Central memory CD8-positive, alpha-beta T cell (primary cell): ENCODE measurements around the gene STK32B.
"Not testable (repeated sequence)": the region's sequence is repeated elsewhere in the genome, so short reads cannot be mapped to it uniquely, and the experiment has no call there.

Experiments
- ATAC-seq: fragments of 150-1000 bp; cut with Tn5 transposase; replicated peaks from 2 replicates; pipeline ENCODE4 v1.10.0; 2022; ENCODE audit warnings: mild to moderate bottlenecking, moderate FRiP score, moderate number of reproducible peaks; ENCODE audit not compliant: poor library complexity, severe bottlenecking; ENCODE audit errors: extremely low read depth
- DNase-seq, 2 donors: peaks; one replicate each; pipeline ENCODE4 v3.0.0; 2021; ENCODE audit warnings: low spot score in 2 of 2
- H3K27ac Mint-ChIP-seq: one replicate; pipeline ENCODE4 v1.8.0; 2022; ENCODE audit warnings: low read depth, mild to moderate bottlenecking, moderate library complexity, mixed read lengths
- H3K27me3 Mint-ChIP-seq: one replicate; pipeline ENCODE4 v1.8.0; 2022; ENCODE audit warnings: mixed read lengths
- H3K36me3 Mint-ChIP-seq: one replicate; pipeline ENCODE4 v1.8.0; 2022; ENCODE audit warnings: mild to moderate bottlenecking, moderate library complexity, mixed read lengths; ENCODE audit not compliant: insufficient read depth
- H3K4me1 Mint-ChIP-seq: one replicate; pipeline ENCODE4 v1.8.0; 2022; ENCODE audit warnings: mixed read lengths
- H3K4me3 Mint-ChIP-seq: one replicate; pipeline ENCODE4 v1.8.0; 2022; ENCODE audit warnings: mild to moderate bottlenecking, moderate library complexity, mixed read lengths
- H3K9me3 Mint-ChIP-seq: one replicate; pipeline ENCODE4 v1.8.0; 2022; ENCODE audit warnings: mixed read lengths

Gene STK32B

DNA sequence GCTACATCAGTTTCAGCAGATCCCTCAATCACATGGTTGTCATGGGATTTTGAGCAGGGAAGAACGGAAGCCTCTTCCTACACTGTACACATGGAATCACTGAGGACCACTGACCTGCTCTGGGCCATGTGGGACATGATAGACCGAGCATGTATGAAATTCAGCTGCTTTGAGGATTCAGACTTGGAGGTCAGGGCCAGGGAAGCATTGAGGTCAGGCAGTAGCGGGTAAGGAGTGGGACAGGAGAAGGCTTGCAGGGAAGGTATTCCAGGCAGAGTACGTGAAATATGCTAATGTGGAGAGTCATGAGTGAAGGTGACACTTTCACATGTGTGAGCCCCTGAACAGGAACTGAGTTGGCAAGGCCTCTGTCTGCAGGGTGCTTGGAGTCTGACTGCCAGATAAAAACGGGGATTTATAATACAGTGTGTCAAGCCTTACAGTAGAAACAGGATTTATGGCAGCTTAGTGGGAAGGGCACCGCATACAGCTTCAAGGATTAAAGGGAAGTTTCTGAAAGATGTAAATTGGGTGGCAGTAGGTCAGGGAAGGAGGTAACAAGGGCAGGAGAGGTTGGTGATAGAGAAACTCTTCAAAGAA lies 111.7 kb downstream of the STK32B start:
- H3K27ac Mint-ChIP-seq: no peak overlapping the region
- no peak for ATAC-seq
- peaks cover 2% of the 10 kb centered on the region for H3K36me3 Mint-ChIP-seq
- no peak overlapping the region for H3K4me3 Mint-ChIP-seq
- DNase-seq: no peak
- H3K27me3 Mint-ChIP-seq: peaks cover 43% of the 10 kb centered on the region
- H3K9me3 Mint-ChIP-seq: no peaks in the 10 kb centered on the region
- no peaks in the 10 kb centered on the region for H3K4me1 Mint-ChIP-seq

DNA sequence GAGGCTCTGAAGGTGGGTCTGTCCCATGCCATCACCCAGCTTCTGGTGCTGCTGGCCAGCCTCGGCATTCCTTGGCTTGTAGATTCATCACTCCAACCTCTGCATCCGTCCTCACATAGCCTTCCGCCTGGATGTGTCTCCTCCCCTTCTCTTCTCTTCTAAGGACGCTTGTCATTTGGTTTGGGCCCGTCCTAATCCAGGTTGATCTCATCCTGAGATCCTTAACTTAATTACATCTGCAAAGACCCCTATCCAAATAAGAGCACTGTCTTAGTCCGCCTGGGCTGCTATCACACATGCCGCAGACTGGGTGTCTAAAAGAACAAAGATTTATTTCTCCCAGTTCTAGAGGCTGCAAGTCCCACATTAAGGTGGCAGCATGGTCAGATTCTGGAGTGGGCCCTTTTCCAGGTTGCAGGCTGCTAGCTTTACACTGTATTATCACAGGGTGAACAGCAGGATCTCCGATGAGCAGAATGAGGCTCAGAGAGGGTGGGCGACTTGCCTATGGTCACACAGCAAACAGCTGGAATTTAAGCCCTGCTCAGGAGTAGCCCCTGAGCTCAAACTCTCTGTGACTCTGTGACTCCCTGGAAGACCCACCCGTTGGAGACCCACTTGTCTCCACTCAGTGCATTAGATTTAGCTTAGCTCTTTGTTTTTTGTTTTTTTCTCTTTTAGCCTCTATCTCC lies 113.1 kb downstream of the STK32B start:
- H3K36me3 Mint-ChIP-seq: peaks cover 3% of the 10 kb centered on the region
- peaks cover 32% of the 10 kb centered on the region for H3K27me3 Mint-ChIP-seq

GRCh38 chr4:5165420-5166369 lies 114.4 kb downstream of the STK32B start:
- Mint-ChIP-seq H3K4me1 (no peaks in the 10 kb centered on the region), H3K27me3 (peaks cover 23% of the 10 kb centered on the region), H3K9me3 (no peaks in the 10 kb centered on the region), H3K36me3 (peaks cover 3% of the 10 kb centered on the region), H3K27ac (no peak overlapping the region), H3K4me3 (no peak overlapping the region)
- DNase-seq: no peak
- no peak for ATAC-seq

More for the DNA sequence above, 113.1 kb downstream of the STK32B start:
- Mint-ChIP-seq H3K9me3 (no peaks in the 10 kb centered on the region), H3K4me1 (no peaks in the 10 kb centered on the region), H3K27ac (no peak overlapping the region), H3K4me3 (no peak overlapping the region)
- ATAC-seq: no peak
- DNase-seq: no peak

DNA sequence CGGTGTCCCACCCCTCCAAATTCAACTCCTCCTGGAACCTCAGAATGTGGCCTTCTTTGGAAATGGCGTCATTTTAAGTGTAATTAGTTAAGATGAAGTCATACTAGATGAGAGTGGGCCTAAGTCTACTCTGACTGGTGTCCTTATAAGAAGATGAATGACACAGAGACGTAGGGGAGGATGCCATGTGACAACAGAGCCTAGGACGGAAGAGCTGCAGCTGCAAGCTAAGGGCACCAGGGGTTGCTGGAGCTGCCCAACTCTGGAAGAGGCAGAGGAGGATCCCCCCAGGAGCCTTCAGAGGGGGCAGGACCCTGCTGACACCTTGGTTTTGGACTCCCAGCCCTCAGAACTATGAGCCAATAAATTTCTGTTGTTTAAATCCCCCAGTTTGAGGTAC lies 115.1 kb downstream of the STK32B start:
- Mint-ChIP-seq H3K9me3 (no peaks in the 10 kb centered on the region), H3K4me1 (no peaks in the 10 kb centered on the region), H3K27me3 (peaks cover 22% of the 10 kb centered on the region), H3K36me3 (peaks cover 3% of the 10 kb centered on the region), H3K27ac (no peak overlapping the region), H3K4me3 (no peak overlapping the region)
- no peak for ATAC-seq
- no peak for DNase-seq

DNA sequence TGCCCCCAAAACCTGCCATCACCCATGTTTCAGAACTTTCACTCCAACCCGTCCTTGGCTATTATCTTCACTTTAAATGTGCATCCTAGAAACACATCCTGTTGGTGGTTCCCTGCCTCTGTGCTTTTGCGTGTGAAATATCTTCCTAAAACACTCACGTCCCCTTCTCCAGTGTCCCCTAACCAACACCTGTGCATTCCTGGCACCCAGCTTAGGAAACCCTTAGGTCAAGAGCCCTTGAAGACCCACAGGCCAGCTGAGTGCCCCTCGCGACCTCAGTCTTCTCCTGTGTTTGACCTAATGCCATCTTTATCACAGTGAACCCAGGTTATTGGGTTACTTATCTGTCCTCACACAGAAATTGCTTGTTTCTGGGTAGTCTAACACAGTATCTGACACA lies 117.6 kb downstream of the STK32B start:
- no peak overlapping the region for H3K27ac Mint-ChIP-seq
- ATAC-seq: no peak
- no peaks in the 10 kb centered on the region for H3K4me1 Mint-ChIP-seq
- no peak overlapping the region for H3K4me3 Mint-ChIP-seq
- H3K36me3 Mint-ChIP-seq: peaks cover 3% of the 10 kb centered on the region
- DNase-seq: no peak
- no peaks in the 10 kb centered on the region for H3K9me3 Mint-ChIP-seq
- H3K27me3 Mint-ChIP-seq: peaks cover 23% of the 10 kb centered on the region

DNA sequence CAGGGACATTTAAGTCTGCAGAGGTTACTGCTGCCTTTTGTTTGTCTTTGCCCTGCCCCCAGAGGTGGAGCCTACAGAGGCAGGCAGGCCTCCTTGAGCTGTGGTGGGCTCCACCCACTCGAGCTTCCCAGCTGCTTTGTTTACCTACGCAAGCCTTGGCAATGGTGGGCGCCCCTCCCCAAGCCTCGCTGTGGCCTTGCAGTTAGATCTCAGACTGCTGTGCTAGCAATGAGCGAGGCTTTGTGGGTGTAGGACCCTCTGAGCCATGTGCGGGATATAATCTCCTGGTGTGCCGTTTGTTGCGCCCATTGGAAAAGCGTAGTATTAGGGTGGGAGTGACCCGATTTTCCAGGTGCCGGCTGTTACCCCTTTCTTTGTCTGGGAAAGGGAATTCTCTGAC lies 124.6 kb downstream of the STK32B start:
- not testable (repeated sequence) for H3K4me1 Mint-ChIP-seq, H3K27ac Mint-ChIP-seq, H3K4me3 Mint-ChIP-seq, DNase-seq, H3K36me3 Mint-ChIP-seq, H3K9me3 Mint-ChIP-seq, ATAC-seq
- H3K27me3 Mint-ChIP-seq: peaks cover 56% of the 10 kb centered on the region

DNA sequence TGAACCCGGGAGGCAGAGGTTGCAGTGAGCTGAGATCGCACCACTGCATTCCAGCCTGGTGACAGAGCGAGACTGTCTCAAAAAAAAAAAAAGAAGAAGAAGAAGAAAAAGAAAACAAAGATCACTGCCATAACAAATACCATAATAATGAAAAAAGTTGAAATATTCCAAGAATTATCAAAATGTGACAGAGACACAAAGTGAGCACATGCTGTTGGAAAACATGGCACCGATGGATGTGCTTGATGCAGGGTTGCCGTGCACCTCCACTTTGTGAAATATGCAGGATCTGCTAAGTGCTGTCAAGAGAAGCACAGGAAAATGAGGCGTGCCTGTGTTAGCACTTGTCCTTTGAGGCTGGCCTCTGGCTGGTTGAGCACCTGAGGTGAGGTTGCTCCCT lies 133.3 kb downstream of the STK32B start:
- peaks cover 52% of the 10 kb centered on the region for H3K27me3 Mint-ChIP-seq
- H3K9me3 Mint-ChIP-seq: no peaks in the 10 kb centered on the region
- H3K4me3 Mint-ChIP-seq: no peak overlapping the region
- ATAC-seq: no peak
- H3K27ac Mint-ChIP-seq: no peak overlapping the region
- DNase-seq: no peak
- H3K36me3 Mint-ChIP-seq: no peaks in the 10 kb centered on the region
- no peaks in the 10 kb centered on the region for H3K4me1 Mint-ChIP-seq

DNA sequence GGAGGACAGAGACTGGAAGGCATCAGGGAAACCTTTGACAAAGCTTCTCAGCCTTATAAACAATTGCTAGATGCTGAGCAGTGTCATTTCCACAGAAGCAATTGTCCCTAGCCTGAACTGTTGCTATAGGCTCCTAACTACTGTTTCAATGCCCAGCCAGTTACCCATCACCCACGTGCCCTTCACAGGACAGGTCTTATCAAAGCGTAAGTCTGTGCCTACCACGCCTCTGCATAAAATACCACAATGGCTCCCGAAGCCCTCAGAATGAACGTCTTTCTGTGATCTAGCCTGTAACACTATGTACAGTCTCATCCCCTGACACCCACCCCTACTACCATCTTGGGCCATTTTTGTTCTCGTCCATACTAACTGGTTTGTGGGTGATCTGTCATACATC lies 134.3 kb downstream of the STK32B start:
- Mint-ChIP-seq H3K4me1 (no peaks in the 10 kb centered on the region), H3K27ac (no peak overlapping the region), H3K4me3 (no peak overlapping the region), H3K27me3 (peaks cover 42% of the 10 kb centered on the region), H3K9me3 (no peaks in the 10 kb centered on the region), H3K36me3 (no peaks in the 10 kb centered on the region)
- ATAC-seq (no peak), DNase-seq (no peak)

DNA sequence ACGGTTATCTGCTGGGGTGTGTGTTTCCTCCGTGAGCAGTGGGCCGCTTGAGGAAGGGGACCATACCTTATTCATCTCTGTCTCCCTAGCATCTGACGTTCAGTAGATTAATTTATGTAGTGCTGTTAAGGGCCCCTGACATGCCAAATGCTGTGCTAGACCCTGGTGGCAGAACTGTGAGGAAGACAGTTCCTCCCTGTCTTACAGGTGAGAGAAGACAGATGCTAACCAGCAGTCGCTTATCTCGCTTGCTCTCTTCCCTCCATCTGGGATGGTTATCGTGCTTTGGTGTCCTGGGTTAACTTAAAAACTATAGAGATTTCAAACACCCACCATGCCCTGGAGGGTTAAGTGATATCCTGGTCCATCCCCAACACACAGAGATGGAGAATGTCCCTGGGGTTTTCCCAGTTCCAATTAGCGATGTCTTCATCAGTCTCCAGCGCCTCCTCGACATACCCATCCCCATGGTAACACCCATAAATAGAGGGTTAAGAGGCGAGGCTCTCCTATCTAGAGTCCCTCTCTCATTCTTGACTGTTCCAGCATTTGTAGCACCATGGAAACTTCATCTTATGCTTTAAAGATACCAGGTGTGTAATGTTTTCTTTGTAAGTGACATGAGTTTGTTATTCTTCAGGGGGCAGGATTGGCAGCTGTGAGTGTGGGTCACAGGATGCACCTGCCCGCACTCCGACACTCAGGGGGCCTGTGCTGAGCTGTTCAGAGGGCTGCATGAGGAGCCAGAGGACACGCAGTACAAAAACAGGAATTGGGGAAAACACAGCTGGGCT lies 135.2 kb downstream of the STK32B start:
- Mint-ChIP-seq H3K27me3 (peaks cover 39% of the 10 kb centered on the region), H3K4me3 (no peak overlapping the region), H3K36me3 (no peaks in the 10 kb centered on the region), H3K27ac (no peak overlapping the region), H3K4me1 (no peaks in the 10 kb centered on the region), H3K9me3 (no peaks in the 10 kb centered on the region)
- DNase-seq: no peak
- no peak for ATAC-seq

GRCh38 chr4:5188130-5188529 lies 136.8 kb downstream of the STK32B start:
- no peak overlapping the region for H3K27ac Mint-ChIP-seq
- H3K9me3 Mint-ChIP-seq: no peaks in the 10 kb centered on the region
- no peaks in the 10 kb centered on the region for H3K4me1 Mint-ChIP-seq
- H3K27me3 Mint-ChIP-seq: peaks cover 39% of the 10 kb centered on the region
- no peaks in the 10 kb centered on the region for H3K36me3 Mint-ChIP-seq
- ATAC-seq: no peak
- no peak for DNase-seq
- H3K4me3 Mint-ChIP-seq: no peak overlapping the region

GRCh38 chr4:5191831-5192230 lies 140.6 kb downstream of the STK32B start:
- no peak for DNase-seq
- no peak overlapping the region for H3K27ac Mint-ChIP-seq
- no peaks in the 10 kb centered on the region for H3K9me3 Mint-ChIP-seq
- H3K36me3 Mint-ChIP-seq: no peaks in the 10 kb centered on the region
- H3K27me3 Mint-ChIP-seq: peaks cover 7% of the 10 kb centered on the region
- no peak overlapping the region for H3K4me3 Mint-ChIP-seq
- ATAC-seq: no peak
- no peaks in the 10 kb centered on the region for H3K4me1 Mint-ChIP-seq

GRCh38 chr4:5192271-5192670 lies 141.0 kb downstream of the STK32B start:
- no peak for ATAC-seq
- Mint-ChIP-seq H3K4me3 (no peak overlapping the region), H3K27ac (no peak overlapping the region), H3K36me3 (no peaks in the 10 kb centered on the region), H3K4me1 (no peaks in the 10 kb centered on the region), H3K27me3 (peaks cover 3% of the 10 kb centered on the region), H3K9me3 (no peaks in the 10 kb centered on the region)
- no peak for DNase-seq
